Left lung (tissue), 10 donors: ENCODE results near the gene ATXN1. TPM values are rescaled to one million over a fixed set of nuclear protein-coding genes. Genes with fewer than 3 reads are reported as not detected.
A peak's percentile ranks its signal among the peaks of the same experiment; 100 is the strongest.
"Not testable (repeated sequence)": the region's sequence is repeated elsewhere in the genome, so short reads cannot be mapped to it uniquely, and the experiment has no call there.

ENCODE experiments used
- ATAC-seq: fragments of 200-7000 bp; cut with Tn5 transposase; one replicate; pipeline ENCODE4 v1.9.1; 2020; ENCODE audit warnings: moderate library complexity
- DNase-seq, 4 donors: peaks; one replicate each; pipeline ENCODE4 v3.0.0-alpha.2; 2013 to 2020
- H3K27ac ChIP-seq, 2 donors: fragments of 200-600 bp; sonication (generic) in 1 of 2; one replicate each; pipeline versions ENCODE4 v1.5.0 to v1.8.0; 2020 to 2021
- H3K27me3 ChIP-seq, 2 donors: fragments of 200-600 bp; sonication (generic) in 1 of 2; one replicate each; pipeline versions ENCODE4 v1.5.0 to v1.8.0; 2020 to 2021
- H3K36me3 ChIP-seq, 2 donors: fragments of 200-600 bp; sonication (generic) in 1 of 2; one replicate each; pipeline versions ENCODE4 v1.5.0 to v1.8.0; 2020 to 2021
- H3K4me1 ChIP-seq, 2 donors: fragments of 200-600 bp; one replicate each; pipeline ENCODE4 v1.8.0; 2021
- H3K4me3 ChIP-seq, 2 donors: fragments of 200-600 bp; sonication (generic) in 1 of 2; one replicate each; pipeline versions ENCODE4 v1.5.0 to v1.8.0; 2020 to 2021; ENCODE audit warnings: mild to moderate bottlenecking in 1 of 2
- H3K9me3 ChIP-seq, 2 donors: fragments of 200-600 bp; sonication (generic) in 1 of 2; one replicate each; pipeline versions ENCODE4 v1.5.0 to v1.8.0; 2020 to 2021
- CTCF ChIP-seq, 2 donors: fragments of 200-600 bp; sonication (generic) in 1 of 2; IDR thresholded peaks; one replicate each; pipeline versions ENCODE4 v1.5.0 to v1.8.0; 2021; ENCODE audit warnings: antibody characterized with exemption in 2 of 2
- intact Hi-C, 2 donors: fragments of 100-400 bp; cut with DNase I; formaldehyde crosslinking; loops; one replicate each; pipeline versions ENCODE4 v1.11.2 to v1.14.2; 2022
- polyA plus RNA-seq, 6 donors: library from polyadenylated mRNA; unstranded; fragments of 120-200 nt; gene quantifications; one replicate each; pipeline ENCODE4 v1.2.1, GENCODE V29; 2013; ENCODE audit not compliant: insufficient read length in 6 of 6
- total RNA-seq, 2 donors: library from RNA; stranded (reverse); fragmentation: NEBNext Ultra II Directional; extraction: Animal tissue kit (Norgen Biotek cat#: 25700); gene quantifications; one replicate each; pipeline ENCODE4 v1.2.1, GENCODE V29; 2021
- donor health status: DM: no; HTN: yes; CAD: no.
- donor health status: DM: no; HTN: no; CAD: no.

The ATXN1 gene
- total and polyA plus RNA-seq, 8 donors: 23.3 to 67.4 (median 27.3) TPM

GRCh38 chr6:16544521-16544920, 216.7 kb downstream of the ATXN1 start:
- no peak overlapping the region for H3K27ac ChIP-seq

GRCh38 chr6:16544006-16544405, 217.3 kb downstream of the ATXN1 start:
- Histone ChIP-seq H3K27me3 (no peaks in the 10 kb centered on the region), H3K4me3 (no peak overlapping the region), H3K9me3 (no peaks in the 10 kb centered on the region), H3K36me3 (peaks cover 0 to 7% of the 10 kb centered on the region in 2 donors), H3K27ac (no peak overlapping the region), H3K4me1 (peaks cover 0 to 8% of the 10 kb centered on the region in 2 donors)
- intact Hi-C loops: no loop called here
- ATAC-seq (no peak), DNase-seq (peak in 1 of 4 donors; percentile 47)
- no peak for TF ChIP-seq CTCF (IDR thresholded peaks at IDR 0.05)

More at GRCh38 chr6:16544521-16544920, 216.7 kb downstream of the ATXN1 start:
- no peak for ATAC-seq
- no peak for TF ChIP-seq CTCF (IDR thresholded peaks at IDR 0.05)
- intact Hi-C loops: no loop called here
- peaks cover 0 to 8% of the 10 kb centered on the region in 2 donors for H3K4me1 ChIP-seq
- no peak for DNase-seq
- peaks cover 0 to 7% of the 10 kb centered on the region in 2 donors for H3K36me3 ChIP-seq
- no peaks in the 10 kb centered on the region for H3K27me3 ChIP-seq
- no peak overlapping the region for H3K4me3 ChIP-seq
- no peaks in the 10 kb centered on the region for H3K9me3 ChIP-seq

- intact Hi-C loops: no loop called here
- Histone ChIP-seq H3K4me3 (no peak overlapping the region), H3K9me3 (no peaks in the 10 kb centered on the region), H3K36me3 (peaks cover 0 to 7% of the 10 kb centered on the region in 2 donors), H3K27ac (no peak overlapping the region), H3K27me3 (no peaks in the 10 kb centered on the region), H3K4me1 (peaks cover 0 to 8% of the 10 kb centered on the region in 2 donors)
- no peak for ATAC-seq
- DNase-seq: no peak
- TF ChIP-seq CTCF (IDR thresholded peaks at IDR 0.05): no peak
Measured at GRCh38 chr6:16543521-16543920, 217.7 kb downstream of the ATXN1 start.

- H3K27me3 ChIP-seq: no peaks in the 10 kb centered on the region
- peaks cover 0 to 8% of the 10 kb centered on the region in 2 donors for H3K4me1 ChIP-seq
- intact Hi-C loops: no loop called here
- no peak for TF ChIP-seq CTCF (IDR thresholded peaks at IDR 0.05)
- ATAC-seq: no peak
- peaks cover 0 to 7% of the 10 kb centered on the region in 2 donors for H3K36me3 ChIP-seq
- H3K9me3 ChIP-seq: no peaks in the 10 kb centered on the region
- no peak for DNase-seq
- H3K27ac ChIP-seq: no peak overlapping the region
- no peak overlapping the region for H3K4me3 ChIP-seq
Measured at GRCh38 chr6:16542070-16542469, 219.2 kb downstream of the ATXN1 start.

GRCh38 chr6:16540804-16541752, 220.2 kb downstream of the ATXN1 start:
- peak; percentile 12 for ATAC-seq

GRCh38 chr6:16540383-16540782, 220.9 kb downstream of the ATXN1 start:
- H3K4me1 ChIP-seq: not testable (repeated sequence)

More at GRCh38 chr6:16540804-16541752, 220.2 kb downstream of the ATXN1 start:
- peaks cover 0 to 8% of the 10 kb centered on the region in 2 donors for H3K4me1 ChIP-seq
- no peaks in the 10 kb centered on the region for H3K9me3 ChIP-seq
- DNase-seq: no peak
- H3K27me3 ChIP-seq: no peaks in the 10 kb centered on the region
- no peak for TF ChIP-seq CTCF (IDR thresholded peaks at IDR 0.05)
- H3K27ac ChIP-seq: no peak overlapping the region
- intact Hi-C loops: no loop called here
- peaks cover 0 to 7% of the 10 kb centered on the region in 2 donors for H3K36me3 ChIP-seq
- no peak overlapping the region for H3K4me3 ChIP-seq

More at GRCh38 chr6:16540383-16540782, 220.9 kb downstream of the ATXN1 start:
- ATAC-seq, H3K4me3 ChIP-seq, H3K36me3 ChIP-seq, H3K27me3 ChIP-seq, H3K27ac ChIP-seq, DNase-seq, intact Hi-C loops, H3K9me3 ChIP-seq: not testable (repeated sequence)
